Adipocyte (in vitro differentiated cells): ENCODE results near the gene CREB5.

Experiments
- DNase-seq: peaks from one replicate; pipeline ENCODE4 v3.0.0-alpha.2; 2015; ENCODE audit warnings: low read depth
- H3K27me3 ChIP-seq: replicated peaks from 2 replicates; pipeline ENCODE4 v1.7.0; 2013; ENCODE audit warnings: mild to moderate bottlenecking, low read length, moderate library complexity; ENCODE audit not compliant: control insufficient read depth, insufficient read depth
- H3K36me3 ChIP-seq: 2 replicates; pipeline ENCODE4 v1.7.0; 2013; ENCODE audit warnings: low read length, mild to moderate bottlenecking, moderate library complexity; ENCODE audit not compliant: control insufficient read depth, insufficient read depth, severe bottlenecking
- H3K4me1 ChIP-seq: 2 replicates; pipeline ENCODE4 v1.7.0; 2013; ENCODE audit warnings: mild to moderate bottlenecking, low read length, moderate library complexity; ENCODE audit not compliant: control insufficient read depth, insufficient read depth
- H3K4me3 ChIP-seq: 2 replicates; pipeline ENCODE4 v1.7.0; 2013; ENCODE audit warnings: mild to moderate bottlenecking, low read length, moderate library complexity
- H3K9ac ChIP-seq: 2 replicates; pipeline ENCODE4 v1.7.0; 2013; ENCODE audit warnings: mild to moderate bottlenecking, low read length, moderate library complexity
- H3K9me3 ChIP-seq: 2 replicates; pipeline ENCODE4 v1.7.0; 2013; ENCODE audit warnings: mild to moderate bottlenecking, low read length, moderate library complexity; ENCODE audit not compliant: control insufficient read depth

The CREB5 gene

GRCh38 chr7:28500138-28500537 is 87.8 kb downstream of the CREB5 start:
- Histone ChIP-seq H3K9me3 (no peaks in the 10 kb centered on the region), H3K4me1 (peaks cover 2% of the 10 kb centered on the region), H3K4me3 (no peak overlapping the region), H3K36me3 (no peaks in the 10 kb centered on the region), H3K9ac (no peak overlapping the region), H3K27me3 (no peaks in the 10 kb centered on the region)
- DNase-seq = no peak

GRCh38 chr7:28502408-28502807 is 90.1 kb downstream of the CREB5 start:
- DNase-seq = no peak
- peaks cover 4% of the 10 kb centered on the region for H3K4me1 ChIP-seq
- H3K4me3 ChIP-seq = no peak overlapping the region
- no peak overlapping the region for H3K9ac ChIP-seq
- no peaks in the 10 kb centered on the region for H3K9me3 ChIP-seq
- no peaks in the 10 kb centered on the region for H3K27me3 ChIP-seq
- no peaks in the 10 kb centered on the region for H3K36me3 ChIP-seq

- Histone ChIP-seq H3K4me1 (peaks cover 14% of the 10 kb centered on the region), H3K9me3 (no peaks in the 10 kb centered on the region), H3K9ac (no peak overlapping the region), H3K4me3 (no peak overlapping the region), H3K27me3 (no peaks in the 10 kb centered on the region), H3K36me3 (no peaks in the 10 kb centered on the region)
- DNase-seq = no peak
These were observed 91.1 kb downstream of the CREB5 start for GRCh38 chr7:28503396-28503795.

GRCh38 chr7:28505014-28505413 is 92.7 kb downstream of the CREB5 start:
- no peak for DNase-seq
- Histone ChIP-seq H3K4me1 (peaks cover 30% of the 10 kb centered on the region), H3K4me3 (no peak overlapping the region), H3K36me3 (no peaks in the 10 kb centered on the region), H3K27me3 (no peaks in the 10 kb centered on the region), H3K9ac (no peak overlapping the region), H3K9me3 (no peaks in the 10 kb centered on the region)

GRCh38 chr7:28505867-28506266 is 93.5 kb downstream of the CREB5 start:
- Histone ChIP-seq H3K4me3 (no peak overlapping the region), H3K4me1 (peaks cover 30% of the 10 kb centered on the region), H3K9me3 (no peaks in the 10 kb centered on the region), H3K27me3 (no peaks in the 10 kb centered on the region), H3K9ac (no peak overlapping the region), H3K36me3 (no peaks in the 10 kb centered on the region)
- no peak for DNase-seq

- Histone ChIP-seq H3K9me3 (no peaks in the 10 kb centered on the region), H3K27me3 (no peaks in the 10 kb centered on the region), H3K4me3 (peak overlapping the region; percentile 30), H3K9ac (no peak overlapping the region), H3K36me3 (no peaks in the 10 kb centered on the region), H3K4me1 (peaks cover 30% of the 10 kb centered on the region)
- no peak for DNase-seq
These were observed 95.4 kb downstream of the CREB5 start for GRCh38 chr7:28507525-28508282.

- DNase-seq = peak; percentile 41
- H3K4me3 ChIP-seq = peak overlapping the region; percentile 69
- no peaks in the 10 kb centered on the region for H3K36me3 ChIP-seq
- no peaks in the 10 kb centered on the region for H3K9me3 ChIP-seq
- peaks cover 30% of the 10 kb centered on the region for H3K4me1 ChIP-seq
- peak overlapping the region; percentile 51 for H3K9ac ChIP-seq
- H3K27me3 ChIP-seq = no peaks in the 10 kb centered on the region
These were observed 97.1 kb downstream of the CREB5 start for GRCh38 chr7:28509251-28510025.

GRCh38 chr7:28510026-28510369 is 97.7 kb downstream of the CREB5 start:
- H3K36me3 ChIP-seq = no peaks in the 10 kb centered on the region
- H3K4me3 ChIP-seq = no peak overlapping the region
- no peaks in the 10 kb centered on the region for H3K9me3 ChIP-seq
- DNase-seq = no peak
- peaks cover 29% of the 10 kb centered on the region for H3K4me1 ChIP-seq
- H3K27me3 ChIP-seq = no peaks in the 10 kb centered on the region
- H3K9ac ChIP-seq = no peak overlapping the region

- Histone ChIP-seq H3K27me3 (no peaks in the 10 kb centered on the region), H3K9me3 (no peaks in the 10 kb centered on the region), H3K4me3 (no peak overlapping the region), H3K36me3 (no peaks in the 10 kb centered on the region), H3K9ac (no peak overlapping the region), H3K4me1 (peaks cover 22% of the 10 kb centered on the region)
- no peak for DNase-seq
These were observed 100.5 kb downstream of the CREB5 start for GRCh38 chr7:28512668-28513440.

- H3K9ac ChIP-seq = no peak overlapping the region
- H3K36me3 ChIP-seq = no peaks in the 10 kb centered on the region
- no peaks in the 10 kb centered on the region for H3K27me3 ChIP-seq
- H3K4me3 ChIP-seq = no peak overlapping the region
- peaks cover 28% of the 10 kb centered on the region for H3K4me1 ChIP-seq
- no peaks in the 10 kb centered on the region for H3K9me3 ChIP-seq
- DNase-seq = no peak
These were observed 104.3 kb downstream of the CREB5 start for GRCh38 chr7:28516390-28517172.
